HG03457 (cell line): ENCODE measurements around the gene TMEM38A.
A peak's percentile ranks its signal among the peaks of the same experiment; 100 is the strongest.

Experiments used
- ATAC-seq: cut with Tn5 transposase; IDR thresholded peaks from one replicate; pipeline ENCODE4 v1.9.1; 2021; ENCODE audit warnings: moderate number of reproducible peaks; ENCODE audit not compliant: unreplicated experiment

Gene TMEM38A, protein sequence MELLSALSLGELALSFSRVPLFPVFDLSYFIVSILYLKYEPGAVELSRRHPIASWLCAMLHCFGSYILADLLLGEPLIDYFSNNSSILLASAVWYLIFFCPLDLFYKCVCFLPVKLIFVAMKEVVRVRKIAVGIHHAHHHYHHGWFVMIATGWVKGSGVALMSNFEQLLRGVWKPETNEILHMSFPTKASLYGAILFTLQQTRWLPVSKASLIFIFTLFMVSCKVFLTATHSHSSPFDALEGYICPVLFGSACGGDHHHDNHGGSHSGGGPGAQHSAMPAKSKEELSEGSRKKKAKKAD

DNA sequence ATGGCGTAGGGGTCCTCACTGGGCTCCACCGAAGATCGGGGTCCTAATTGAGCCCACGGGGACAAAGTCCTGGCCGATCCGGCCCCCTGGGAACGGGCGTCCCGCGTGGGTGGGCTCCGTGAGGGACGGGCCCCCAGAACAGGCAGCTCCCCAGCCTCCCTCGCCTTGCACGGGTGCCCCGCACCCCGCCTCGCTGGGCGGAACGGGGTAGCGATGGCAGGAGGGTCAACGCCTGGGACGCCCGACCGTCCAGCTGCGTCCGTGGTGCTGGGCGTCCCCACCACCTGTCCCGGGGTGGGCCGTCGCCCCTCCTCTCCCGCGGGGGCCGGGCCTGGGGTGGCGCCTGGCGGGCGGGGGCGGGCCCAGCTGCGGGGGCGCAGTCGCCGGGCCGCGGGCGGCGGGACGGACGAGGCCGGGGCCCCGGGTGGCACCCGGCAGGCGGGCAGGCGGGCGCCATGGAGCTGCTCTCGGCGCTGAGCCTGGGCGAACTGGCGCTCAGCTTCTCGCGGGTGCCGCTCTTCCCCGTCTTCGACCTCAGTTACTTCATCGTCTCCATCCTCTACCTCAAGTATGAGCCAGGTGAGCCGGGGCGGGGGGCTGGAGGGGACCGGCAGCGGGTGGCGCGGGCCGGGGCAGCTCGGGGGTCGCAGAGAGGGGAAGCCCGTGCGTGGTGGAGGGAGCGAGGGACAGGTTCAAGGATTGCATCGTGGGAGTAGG lies at the start of gene TMEM38A:
TSS of gene TMEM38A (plus strand) at position 377 of the 717 bp plus-strand sequence. CDS start at position 456, 79 bp downstream.
- ATAC-seq, result no peak

DNA sequence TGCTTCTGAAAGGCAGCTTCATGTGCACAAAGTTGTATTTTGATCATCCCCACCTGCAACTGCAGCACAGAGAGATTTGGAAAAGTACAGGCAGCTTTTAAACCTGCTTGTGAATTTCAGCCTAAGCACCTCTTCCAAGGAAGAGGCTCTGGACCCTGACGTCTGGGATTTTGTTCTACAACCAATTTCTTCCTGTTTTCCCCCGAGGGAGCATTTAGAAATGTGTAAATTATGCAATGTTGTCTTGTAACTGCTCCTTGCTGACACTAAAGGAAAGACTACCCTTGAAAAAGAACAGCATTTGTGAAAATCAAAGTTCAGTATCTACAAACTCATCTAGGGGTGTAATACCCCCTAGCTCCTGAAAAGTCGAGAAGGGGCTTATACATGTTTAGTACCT lies 48.3 kb upstream of the TMEM38A start:
- no peak for ATAC-seq

DNA sequence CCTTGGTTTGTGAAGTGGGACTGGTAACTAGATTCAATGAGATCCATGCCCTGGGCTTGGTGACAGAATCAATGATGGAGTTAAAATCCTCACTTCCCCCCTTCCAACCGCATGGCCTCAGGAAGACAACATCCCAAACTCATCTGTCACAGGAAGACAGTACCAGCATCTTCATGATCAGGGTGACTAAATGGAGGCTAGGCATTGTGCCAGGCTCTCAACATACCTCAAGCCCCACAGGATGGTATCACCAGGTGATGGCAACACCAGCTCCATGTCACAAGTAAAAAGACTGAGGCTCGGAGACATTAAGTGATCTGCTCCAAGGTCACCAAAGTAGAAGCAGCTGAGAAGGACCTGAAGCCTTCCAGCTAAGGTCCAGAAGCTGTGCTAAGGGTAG lies 47.1 kb upstream of the TMEM38A start:
- ATAC-seq, result no peak

DNA sequence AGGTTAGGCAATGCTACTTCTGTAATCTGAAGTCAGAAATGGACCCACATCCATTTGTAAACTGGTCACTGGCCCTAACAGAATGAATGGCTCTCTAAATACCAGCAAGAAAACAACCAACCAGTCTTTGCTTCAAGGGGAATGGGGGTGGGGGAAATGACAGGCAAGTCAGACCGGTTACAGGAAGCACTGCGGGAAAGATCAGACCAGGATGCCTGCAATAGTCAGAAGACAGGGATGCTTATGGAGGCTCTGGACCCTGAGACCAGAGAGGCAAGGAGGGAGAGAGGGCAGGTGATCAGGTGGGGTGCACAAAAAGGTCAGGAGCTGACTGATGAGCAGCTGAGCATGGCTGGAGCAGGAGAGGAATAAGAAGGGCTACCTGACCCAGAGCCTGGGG lies 46.0 kb upstream of the TMEM38A start:
- no peak for ATAC-seq

DNA sequence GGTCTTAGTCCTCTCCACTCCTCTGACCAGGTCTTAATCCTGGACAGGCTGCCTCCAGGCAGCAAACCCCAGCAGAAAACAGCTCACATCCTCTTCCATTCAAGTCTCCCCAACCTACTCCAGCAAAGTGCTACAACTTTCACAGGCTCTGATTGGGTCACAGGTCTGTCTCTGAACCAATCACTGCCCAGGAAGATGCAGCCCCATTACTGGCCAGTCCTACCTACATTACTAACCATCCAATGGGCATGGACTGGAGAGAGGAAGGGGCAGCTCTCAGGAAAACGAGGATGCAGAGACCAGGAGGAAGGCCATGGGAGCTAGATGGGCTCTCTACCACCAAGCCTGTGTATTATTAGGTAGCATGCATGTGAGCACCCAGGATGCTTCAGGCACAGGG lies 45.1 kb upstream of the TMEM38A start:
- no peak for ATAC-seq

DNA sequence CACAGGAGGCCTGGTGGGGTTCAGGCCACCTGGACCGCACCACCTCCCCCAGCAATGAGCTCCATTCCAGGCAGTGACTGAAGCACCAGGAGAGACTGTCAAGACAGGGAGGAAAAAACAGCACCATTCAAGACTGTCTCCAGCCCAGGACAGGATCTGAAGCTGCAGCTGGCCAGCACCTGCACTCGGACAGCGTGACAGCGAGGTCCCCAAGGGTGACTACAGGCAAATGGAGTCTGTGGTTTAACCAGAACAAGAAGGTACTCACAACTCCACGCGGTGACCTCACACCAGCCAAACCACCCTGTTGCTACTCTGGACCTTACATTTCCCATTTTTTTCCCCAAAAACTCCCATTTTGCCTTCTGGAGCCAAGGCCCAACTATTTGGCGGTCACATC lies 42.7 kb upstream of the TMEM38A start:
- no peak for ATAC-seq

DNA sequence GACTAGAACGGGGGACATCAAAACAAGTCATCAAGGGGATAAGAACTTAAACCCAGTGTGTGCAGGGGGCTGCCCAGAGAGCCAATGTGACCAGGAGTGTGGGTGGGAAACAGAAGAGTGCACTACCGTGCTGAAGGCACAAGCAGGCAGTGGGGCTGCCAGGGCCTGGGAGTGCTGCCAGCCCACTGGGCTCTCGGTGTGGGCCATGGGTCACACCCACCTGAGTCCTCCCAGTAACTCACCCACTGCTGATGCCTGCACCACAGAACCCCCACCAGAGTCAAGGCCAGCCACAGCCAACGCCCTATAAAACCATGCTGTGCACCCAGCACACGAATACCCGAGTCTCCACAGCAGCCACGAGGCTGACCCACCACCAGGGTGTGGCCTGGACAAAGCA lies 41.5 kb upstream of the TMEM38A start:
- no peak for ATAC-seq

DNA sequence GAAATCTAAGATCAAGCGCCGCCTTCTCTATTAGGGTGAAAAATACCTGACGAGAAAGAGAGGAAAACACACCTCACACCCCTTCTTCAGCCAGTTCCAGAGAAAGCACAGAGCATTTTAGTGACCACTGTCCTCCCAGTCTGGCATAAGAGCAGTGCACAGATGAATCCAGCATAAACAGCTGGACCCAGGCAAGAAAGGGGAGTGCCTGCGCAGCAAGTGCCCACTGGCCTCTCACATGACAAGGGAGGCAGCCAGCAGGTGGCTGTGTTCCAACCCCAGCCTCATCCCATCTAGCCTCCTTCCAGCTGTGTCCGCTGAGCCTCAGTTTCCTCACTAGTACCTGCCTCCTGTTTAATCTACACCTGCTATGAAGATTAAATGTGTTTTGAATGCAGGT lies 40.9 kb upstream of the TMEM38A start:
- ATAC-seq, result no peak

DNA sequence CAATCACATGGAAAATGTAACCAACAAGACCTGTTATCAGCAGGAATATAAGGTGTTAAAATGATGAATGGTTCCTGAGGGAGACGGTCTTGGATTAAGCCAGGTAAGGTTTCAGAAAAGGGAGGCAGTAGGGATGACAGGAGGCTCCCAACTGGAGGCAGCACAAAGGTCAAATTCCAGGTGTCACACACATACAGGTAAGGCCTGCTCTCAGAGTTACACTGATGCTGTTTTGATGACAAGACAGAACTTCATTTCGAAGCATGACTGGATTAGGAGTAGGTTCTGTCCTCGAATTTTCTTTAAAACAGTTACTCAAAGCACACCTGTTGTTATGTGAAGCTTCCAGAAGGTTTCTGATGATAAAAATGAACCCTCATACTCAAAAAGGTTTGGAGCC lies 40.4 kb upstream of the TMEM38A start:
- no peak for ATAC-seq

DNA sequence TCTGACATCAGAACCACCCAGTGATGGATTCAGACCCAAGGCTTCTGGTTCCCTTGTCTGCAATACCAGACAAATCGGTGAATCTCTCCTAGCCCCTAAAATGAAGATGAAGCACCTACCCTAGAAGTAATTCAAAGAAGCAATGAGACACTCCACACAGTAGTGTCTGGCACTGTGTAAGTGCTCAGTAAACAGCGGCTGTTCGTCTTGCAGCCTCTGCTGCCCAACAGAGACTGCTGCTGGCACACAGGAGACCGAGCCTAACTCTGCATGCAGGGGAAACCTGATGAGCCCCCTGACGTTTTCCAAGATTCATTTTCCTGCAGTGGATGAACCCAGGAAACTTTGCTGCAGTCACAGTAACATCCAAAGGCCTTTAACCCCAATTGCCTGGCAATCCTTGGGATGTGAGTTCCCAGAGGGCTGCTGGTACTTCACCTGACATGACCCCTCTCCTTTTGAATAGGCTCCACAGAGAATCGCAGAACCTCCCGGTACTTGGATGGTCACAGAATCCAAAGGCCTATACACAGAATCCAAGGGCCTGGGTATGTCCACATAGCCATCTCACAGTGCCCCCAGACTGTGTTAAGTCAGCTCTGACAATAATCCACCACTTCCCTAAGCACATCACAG lies 39.7 kb upstream of the TMEM38A start:
- ATAC-seq, result no peak

DNA sequence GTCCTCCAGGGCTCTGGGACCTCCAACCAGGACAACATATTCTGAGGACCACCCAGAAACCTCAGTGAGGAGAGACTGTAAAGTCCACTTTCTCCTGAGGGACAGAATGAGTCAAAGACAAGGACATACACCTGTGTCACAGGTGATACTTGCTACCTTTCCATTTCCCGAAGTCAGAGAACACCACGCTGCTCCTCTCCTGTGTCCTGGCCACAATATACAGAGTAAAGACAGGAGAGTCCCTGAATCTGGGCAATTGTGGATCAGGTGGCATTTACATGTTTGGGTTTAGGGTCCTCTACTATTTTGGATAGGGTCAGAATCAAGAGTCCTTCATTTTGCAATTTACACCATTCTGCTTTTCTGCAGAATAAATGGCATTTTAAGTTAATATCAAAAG lies 37.9 kb upstream of the TMEM38A start:
- ATAC-seq, result no peak

DNA sequence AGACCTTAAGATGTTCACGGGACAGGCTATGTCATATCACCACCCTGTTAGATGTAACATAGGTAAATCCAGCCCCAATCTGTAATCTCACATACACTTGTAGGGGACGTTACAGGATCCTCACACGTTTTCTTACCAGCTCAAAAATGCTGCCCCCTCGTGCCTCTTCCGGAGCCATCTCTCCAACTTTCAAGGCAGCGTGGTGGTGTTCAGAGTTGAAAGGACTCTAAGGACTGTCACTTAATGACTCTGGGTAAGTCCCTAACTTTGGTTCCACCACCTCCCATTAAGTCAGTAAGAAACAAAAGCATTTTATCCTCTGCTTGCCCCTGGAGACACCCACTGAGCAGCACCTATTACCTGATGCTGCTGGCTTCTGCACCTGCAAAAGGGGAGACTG lies 37.4 kb upstream of the TMEM38A start:
- ATAC-seq, result no peak

DNA sequence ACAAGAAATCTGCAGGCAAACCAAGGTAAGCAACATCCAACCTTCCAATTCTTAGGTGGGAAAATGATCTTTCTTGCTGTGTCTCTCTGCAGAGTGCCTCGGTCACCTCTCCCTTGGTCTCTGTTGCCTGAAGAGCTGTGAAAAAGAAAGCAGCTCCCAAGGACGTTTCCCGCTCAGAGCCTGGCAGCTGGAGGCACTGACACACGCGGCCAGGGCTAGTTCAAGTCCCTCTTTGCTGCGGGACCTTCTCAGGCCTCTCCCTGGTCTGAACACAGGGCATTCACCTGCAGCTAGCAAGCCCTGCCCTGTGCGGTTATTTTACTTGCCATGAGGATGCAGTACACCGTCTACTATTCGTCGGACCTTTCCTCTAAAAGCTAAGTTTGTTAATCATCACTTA lies 36.7 kb upstream of the TMEM38A start:
- no peak for ATAC-seq

DNA sequence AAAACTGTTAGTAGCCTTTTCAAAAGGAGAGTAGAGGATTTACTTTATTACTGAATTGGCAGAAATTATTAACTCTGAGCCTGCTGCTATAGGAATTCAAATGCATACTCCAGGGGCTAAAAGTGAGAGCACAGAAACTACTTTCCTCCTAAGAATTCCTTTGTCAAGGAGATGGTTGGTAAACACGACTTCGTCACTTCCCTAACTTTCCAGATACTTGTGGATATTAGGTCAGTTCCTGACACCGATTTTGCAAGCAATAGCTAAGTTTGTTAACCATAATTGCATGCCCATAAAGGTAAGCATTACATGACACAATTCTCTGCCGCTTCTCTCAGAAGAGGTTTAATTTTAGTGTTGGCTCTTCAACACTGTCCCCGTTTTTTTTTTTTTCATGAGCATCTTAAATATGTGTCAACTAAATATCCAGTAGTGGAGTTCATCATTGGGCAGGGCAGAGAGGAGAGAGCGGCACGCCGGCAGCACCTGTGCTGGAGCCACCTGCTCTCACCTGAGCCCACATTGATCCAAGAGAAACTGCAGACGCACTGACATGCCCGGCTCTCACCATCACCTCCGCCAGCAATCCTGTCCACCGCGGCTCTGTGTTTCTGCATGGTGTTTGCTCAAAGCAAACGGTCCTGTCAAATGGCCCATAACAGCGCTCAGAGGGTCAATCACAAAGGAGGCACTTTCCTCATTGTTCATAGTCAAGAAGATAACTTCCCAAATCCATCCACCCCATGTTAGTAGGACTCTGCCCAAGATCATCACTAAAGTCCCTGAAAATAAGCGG lies 35.6 kb upstream of the TMEM38A start:
- ATAC-seq, result no peak

DNA sequence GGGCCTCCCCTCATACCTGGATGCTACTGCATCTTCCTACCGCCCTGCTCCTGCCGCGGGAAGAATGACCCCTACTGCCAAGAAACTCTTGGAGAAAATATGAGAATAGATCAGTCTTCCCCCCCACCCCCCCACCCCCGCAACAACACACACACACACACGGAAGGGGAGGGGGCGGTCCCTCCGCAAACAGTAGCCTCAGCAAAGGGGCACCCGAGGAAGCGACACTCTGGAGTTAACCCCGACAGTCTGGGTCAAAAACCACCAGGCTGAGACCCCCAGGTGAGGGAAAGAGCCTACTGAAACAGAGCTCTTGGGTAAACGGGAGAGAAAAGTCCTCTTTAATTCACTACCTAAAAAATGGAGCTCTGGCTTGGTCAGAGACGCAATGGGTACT lies 34.1 kb upstream of the TMEM38A start:
- ATAC-seq, result no peak

DNA sequence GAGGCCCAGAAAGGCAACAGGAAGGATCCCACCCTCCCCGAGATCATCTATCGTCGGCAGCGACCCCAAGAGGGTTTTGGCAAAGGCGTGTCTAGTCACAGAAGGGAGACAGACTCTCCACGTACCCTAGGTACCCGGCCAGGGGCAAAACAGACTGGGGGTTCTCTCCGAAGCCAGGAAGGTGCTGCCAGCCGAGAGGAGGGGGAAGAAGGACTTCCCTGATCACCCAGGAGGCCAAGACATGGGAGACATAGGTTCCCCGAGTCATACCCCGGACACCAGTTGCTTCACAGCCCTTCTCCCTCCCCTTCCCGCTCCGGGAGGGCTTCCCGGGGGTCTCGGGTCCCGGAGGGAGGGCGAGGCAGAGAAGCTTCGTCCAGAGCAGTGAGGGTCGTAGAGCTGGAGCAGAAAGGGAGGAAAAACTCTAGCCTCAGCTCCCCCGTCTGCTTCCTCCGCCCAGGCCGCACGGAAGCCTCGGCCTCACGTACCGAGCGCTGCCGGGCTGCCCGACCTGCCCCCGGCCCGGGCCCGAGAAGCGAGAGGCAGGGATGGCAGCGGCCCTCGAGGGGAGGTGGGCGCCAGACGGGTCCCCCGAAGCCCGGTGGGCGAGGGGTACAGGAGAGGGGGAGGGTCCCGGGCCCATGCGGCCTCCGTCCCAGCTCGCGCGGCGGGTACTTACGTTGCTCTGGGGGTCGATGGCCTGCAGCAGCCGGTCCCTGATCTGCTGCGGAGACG lies 33.6 kb upstream of the TMEM38A start:
- ATAC-seq, result peak; percentile 6

DNA sequence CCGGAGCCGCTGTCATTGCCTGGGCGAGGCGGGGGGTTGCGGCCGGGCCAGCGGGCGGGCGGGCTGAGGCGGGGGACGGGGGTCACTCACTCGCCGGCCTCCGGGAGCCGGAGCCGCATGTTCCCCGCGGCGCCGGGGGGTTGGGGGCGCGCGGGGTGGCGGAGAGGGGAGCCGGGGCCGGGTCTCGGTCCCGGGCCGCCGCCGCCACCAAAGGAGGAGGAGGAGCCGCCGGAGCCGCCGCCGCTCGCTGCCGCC lies 33.1 kb upstream of the TMEM38A start:
- no peak for ATAC-seq

DNA sequence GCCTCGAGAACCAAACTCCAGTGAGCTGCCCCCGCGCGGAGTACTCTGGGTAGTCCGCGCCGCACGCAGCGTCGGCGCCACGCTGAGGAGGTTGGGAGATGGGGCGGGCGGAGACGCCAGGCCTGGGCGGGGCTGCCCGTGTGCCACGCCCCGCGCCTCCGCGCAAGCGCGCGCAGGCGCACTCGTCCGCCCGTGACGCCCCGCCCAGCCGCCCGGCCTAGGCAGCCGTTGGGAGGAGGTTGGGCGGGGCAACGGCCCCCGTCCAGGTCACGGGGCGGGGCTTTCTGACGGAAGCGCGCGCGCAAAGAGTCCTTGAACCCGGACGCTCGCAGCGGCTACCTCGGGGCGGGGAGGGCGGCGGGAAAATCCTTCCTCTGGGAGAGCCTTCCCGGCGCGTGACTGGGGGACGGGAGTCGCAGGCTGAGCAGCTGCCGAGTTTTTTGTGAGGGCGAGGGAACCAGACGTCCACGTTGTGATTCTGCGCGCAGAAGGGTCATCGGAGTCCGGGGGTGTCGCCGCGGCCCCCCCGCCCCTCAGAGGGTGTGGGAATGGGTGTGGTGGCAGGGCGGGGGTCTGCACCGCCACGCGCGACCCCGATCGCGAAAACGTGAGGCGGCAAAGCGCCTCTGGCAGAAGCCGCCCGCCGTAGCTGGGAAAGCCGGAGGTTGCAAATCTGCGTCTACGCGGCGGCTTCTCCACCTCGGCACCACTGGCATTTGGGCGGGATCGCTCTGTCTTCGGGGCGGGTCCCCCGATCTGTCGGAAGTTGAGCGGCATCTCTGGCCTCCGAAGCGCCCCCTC lies 32.6 kb upstream of the TMEM38A start, which contains the start of gene MED26:
TSS of gene MED26 (minus strand) at position 22 of the 801 bp plus-strand sequence. CDS start 261 bp downstream, outside the sequence.
- peak; percentile 64 for ATAC-seq

DNA sequence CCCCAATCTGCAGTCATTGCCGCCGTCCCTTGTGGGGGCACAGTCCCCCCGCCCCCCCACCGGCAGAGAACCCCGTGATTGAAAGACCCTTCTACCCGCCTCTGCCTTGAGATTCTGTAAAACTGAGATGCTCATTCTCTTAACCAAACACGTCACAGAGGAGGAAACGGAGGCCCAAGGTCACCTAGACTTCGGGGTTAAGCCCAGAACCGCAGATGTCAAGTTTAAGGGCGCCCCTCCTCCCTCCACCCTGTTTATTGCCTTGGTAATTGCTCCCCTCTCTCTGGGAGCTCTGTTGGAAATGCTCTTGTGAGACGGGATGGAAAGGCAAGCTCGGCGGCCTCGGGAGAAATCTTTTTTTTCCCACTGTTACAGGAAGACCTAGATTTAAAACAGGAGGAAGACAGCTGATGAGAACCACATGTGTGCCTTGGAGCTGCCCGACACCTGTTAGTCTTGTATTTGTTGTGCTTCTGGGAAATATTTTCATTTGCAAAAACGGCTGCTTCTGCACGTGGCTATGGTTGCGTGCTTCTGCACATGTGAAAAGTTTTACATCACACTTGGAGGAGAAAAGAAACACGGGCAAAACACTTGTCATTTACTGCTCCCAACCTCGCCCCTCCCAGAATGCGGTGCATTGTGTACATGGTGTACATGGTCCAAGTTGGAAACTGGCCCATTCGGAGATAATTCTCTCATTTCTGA lies 31.8 kb upstream of the TMEM38A start:
- no peak for ATAC-seq
